GM19372 (cell line): ENCODE measurements around the gene NYNRIN.
"Not testable (repeated sequence)": the region's sequence is repeated elsewhere in the genome, so short reads cannot be mapped to it uniquely, and the experiment has no call there.

Experiments
- ATAC-seq: cut with Tn5 transposase; IDR thresholded peaks from one replicate; pipeline ENCODE4 v1.9.1; 2021; ENCODE audit warnings: mild to moderate bottlenecking, low read depth, moderate library complexity; ENCODE audit not compliant: unreplicated experiment

The NYNRIN gene

GRCh38 chr14:24369463-24369862, 29.3 kb upstream of the NYNRIN start:
- ATAC-seq = no peak

GRCh38 chr14:24369907-24370687, 28.7 kb upstream of the NYNRIN start:
- no peak for ATAC-seq

GRCh38 chr14:24370748-24371147, 28.1 kb upstream of the NYNRIN start:
- no peak for ATAC-seq

- not testable (repeated sequence) for ATAC-seq
Measured at GRCh38 chr14:24371605-24372004, 27.2 kb upstream of the NYNRIN start.

GRCh38 chr14:24372701-24373416, 25.9 kb upstream of the NYNRIN start:
- ATAC-seq = no peak

GRCh38 chr14:24376448-24377070, 22.2 kb upstream of the NYNRIN start:
- ATAC-seq = no peak

GRCh38 chr14:24377126-24377525, 21.7 kb upstream of the NYNRIN start:
- no peak for ATAC-seq

GRCh38 chr14:24377657-24378056, 21.1 kb upstream of the NYNRIN start:
- ATAC-seq = no peak

- no peak for ATAC-seq
Measured at GRCh38 chr14:24378327-24378726, 20.5 kb upstream of the NYNRIN start.

GRCh38 chr14:24378981-24379906, 19.6 kb upstream of the NYNRIN start:
- ATAC-seq = no peak

GRCh38 chr14:24379907-24380730, 18.7 kb upstream of the NYNRIN start:
- ATAC-seq = no peak

GRCh38 chr14:24381363-24382063, 17.3 kb upstream of the NYNRIN start:
- no peak for ATAC-seq

- no peak for ATAC-seq
Measured at GRCh38 chr14:24382064-24382371, 16.8 kb upstream of the NYNRIN start.

- no peak for ATAC-seq
Measured at GRCh38 chr14:24384169-24384568, 14.6 kb upstream of the NYNRIN start.

- no peak for ATAC-seq
Measured at GRCh38 chr14:24385524-24385923, 13.3 kb upstream of the NYNRIN start.

- no peak for ATAC-seq
Measured at GRCh38 chr14:24387009-24387345, 11.8 kb upstream of the NYNRIN start.

GRCh38 chr14:24387579-24387978, 11.2 kb upstream of the NYNRIN start:
- ATAC-seq = not testable (repeated sequence)

- no peak for ATAC-seq
Measured at GRCh38 chr14:24388474-24389179, 10.2 kb upstream of the NYNRIN start.
